BE2C (cell line): ENCODE results near the gene MAML2.
"Not testable (repeated sequence)": the region's sequence is repeated elsewhere in the genome, so short reads cannot be mapped to it uniquely, and the experiment has no call there.

Experiments
- DNase-seq: peaks from one replicate; pipeline ENCODE4 v3.0.0-alpha.2; 2020
- H3K27me3 ChIP-seq: fragments of 250-450 bp; sonication (Bioruptor Pico); 2 replicates; pipeline ENCODE4 v1.5.1; 2020; ENCODE audit warnings: mild to moderate bottlenecking
- H3K36me3 ChIP-seq: fragments of 250-450 bp; sonication (Bioruptor Pico); 2 replicates; pipeline ENCODE4 v1.5.1; 2020; ENCODE audit warnings: mild to moderate bottlenecking
- H3K4me1 ChIP-seq: fragments of 250-450 bp; sonication (Bioruptor Pico); 2 replicates; pipeline ENCODE4 v1.5.1; 2020
- H3K4me3 ChIP-seq: 2 replicates; pipeline ENCODE4 v1.5.1; 2011; ENCODE audit warnings: low read depth, low read length
- H3K9me3 ChIP-seq: fragments of 250-450 bp; sonication (Bioruptor Pico); 2 replicates; pipeline ENCODE4 v1.5.1; 2020
- TF ChIP-seq, protein P1 (sequence below): IDR thresholded peaks from 2 replicates; pipeline ENCODE4 v1.5.1; 2012; ENCODE audit warnings: mild to moderate bottlenecking, low read depth, low read length

Gene MAML2

DNA sequence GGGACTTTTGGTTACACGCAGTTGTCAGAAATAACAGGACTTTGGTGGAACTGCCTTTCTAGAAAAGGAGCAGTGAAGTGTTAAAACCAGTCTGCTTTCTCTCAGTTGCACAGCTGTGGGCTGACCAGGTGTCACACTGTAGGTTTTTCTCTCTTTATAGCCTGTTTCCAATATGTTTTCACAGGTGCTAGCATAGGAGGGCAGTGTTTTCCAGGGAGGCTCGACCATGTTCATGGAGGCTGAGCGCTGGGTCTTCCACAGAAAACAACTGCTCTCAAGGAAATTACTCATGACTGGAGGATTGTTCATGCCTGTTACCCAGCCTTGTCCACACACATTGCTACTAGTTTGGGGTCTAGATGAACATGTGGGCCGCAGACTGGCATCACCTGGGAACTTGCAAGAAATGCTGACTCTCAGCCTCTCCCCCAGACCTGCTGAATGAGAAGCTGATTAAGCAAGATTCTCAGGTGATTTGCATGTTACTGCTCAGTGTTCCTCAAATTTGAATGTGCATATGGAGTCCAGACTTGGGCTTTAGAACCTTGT lies 157.7 kb downstream of the MAML2 start:
- TF ChIP-seq, protein P1, sequence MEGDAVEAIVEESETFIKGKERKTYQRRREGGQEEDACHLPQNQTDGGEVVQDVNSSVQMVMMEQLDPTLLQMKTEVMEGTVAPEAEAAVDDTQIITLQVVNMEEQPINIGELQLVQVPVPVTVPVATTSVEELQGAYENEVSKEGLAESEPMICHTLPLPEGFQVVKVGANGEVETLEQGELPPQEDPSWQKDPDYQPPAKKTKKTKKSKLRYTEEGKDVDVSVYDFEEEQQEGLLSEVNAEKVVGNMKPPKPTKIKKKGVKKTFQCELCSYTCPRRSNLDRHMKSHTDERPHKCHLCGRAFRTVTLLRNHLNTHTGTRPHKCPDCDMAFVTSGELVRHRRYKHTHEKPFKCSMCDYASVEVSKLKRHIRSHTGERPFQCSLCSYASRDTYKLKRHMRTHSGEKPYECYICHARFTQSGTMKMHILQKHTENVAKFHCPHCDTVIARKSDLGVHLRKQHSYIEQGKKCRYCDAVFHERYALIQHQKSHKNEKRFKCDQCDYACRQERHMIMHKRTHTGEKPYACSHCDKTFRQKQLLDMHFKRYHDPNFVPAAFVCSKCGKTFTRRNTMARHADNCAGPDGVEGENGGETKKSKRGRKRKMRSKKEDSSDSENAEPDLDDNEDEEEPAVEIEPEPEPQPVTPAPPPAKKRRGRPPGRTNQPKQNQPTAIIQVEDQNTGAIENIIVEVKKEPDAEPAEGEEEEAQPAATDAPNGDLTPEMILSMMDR: no peak
- Histone ChIP-seq H3K9me3 (no peaks in the 10 kb centered on the region), H3K36me3 (no peaks in the 10 kb centered on the region), H3K4me3 (no peak overlapping the region), H3K4me1 (peaks cover 3% of the 10 kb centered on the region; the same call in 1 of the 2 replicates), H3K27me3 (no peaks in the 10 kb centered on the region)
- no peak for DNase-seq

DNA sequence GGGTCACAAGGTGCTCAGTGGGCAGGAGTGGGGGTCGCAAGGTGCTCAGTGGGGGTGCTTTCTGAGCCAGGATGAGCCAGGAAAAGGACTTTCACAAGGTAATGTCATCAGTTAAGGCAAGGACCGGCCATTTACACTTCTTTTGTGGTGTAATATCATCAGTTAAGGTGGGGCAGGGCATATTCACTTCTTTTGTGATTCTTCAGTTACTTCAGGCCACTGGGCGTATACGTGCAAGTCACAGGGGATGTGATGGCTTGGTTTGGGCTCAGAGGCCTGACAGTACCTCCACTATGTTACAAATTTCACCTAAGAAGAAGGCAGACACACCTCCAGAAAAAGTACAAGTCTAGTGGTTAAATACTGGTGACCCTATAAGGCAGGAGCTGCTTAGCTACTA lies 162.1 kb downstream of the MAML2 start:
- H3K36me3 ChIP-seq, H3K4me3 ChIP-seq, H3K9me3 ChIP-seq, DNase-seq, H3K27me3 ChIP-seq: not testable (repeated sequence)
- H3K4me1 ChIP-seq: peaks cover 22% of the 10 kb centered on the region

DNA sequence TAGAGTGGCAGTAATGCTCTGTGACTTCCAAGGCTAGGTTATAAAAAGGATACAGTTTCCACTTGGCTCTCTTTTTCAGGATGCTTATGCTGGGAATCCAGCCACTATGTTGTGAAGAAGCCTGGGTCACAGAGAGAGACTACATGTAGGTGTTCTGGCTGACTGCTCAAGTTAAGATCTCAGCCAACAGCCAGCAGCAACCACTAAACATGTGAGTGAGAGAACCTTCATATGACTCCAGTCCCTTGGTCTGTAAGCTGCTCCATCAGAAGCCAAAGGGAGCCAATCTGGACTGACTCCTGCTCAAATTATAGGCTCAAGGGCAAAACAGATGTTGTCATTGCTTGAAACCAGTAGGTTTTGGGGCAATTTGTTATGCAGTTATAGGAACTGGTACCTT lies 162.7 kb downstream of the MAML2 start:
- Histone ChIP-seq H3K9me3 (no peaks in the 10 kb centered on the region), H3K27me3 (no peaks in the 10 kb centered on the region), H3K4me3 (no peak overlapping the region), H3K36me3 (no peaks in the 10 kb centered on the region), H3K4me1 (peaks cover 22% of the 10 kb centered on the region)
- TF ChIP-seq, protein P1: no peak
- no peak for DNase-seq

DNA sequence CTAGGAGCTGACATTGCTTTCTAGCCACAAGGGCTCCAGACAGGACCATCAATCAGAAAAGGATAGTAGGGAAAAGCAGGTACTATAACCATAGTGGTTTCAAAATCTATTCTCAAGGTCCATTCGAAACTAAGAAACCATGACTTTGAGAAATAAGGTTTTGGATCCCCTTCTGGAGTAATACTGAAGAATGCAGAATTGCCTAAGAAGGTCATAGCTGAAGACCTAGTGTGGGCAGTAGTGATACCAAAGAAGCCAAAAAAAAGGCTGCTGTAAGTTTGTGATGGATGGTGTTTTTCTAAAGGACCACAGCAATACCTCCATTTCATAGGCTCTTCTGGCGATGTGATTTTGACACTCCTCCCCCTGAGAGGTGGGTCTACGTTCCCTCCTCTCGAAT lies 163.1 kb downstream of the MAML2 start:
- H3K9me3 ChIP-seq: no peaks in the 10 kb centered on the region
- no peak for DNase-seq
- peaks cover 22% of the 10 kb centered on the region for H3K4me1 ChIP-seq
- no peak overlapping the region for H3K4me3 ChIP-seq
- no peaks in the 10 kb centered on the region for H3K27me3 ChIP-seq
- TF ChIP-seq, protein P1: no peak
- H3K36me3 ChIP-seq: no peaks in the 10 kb centered on the region

DNA sequence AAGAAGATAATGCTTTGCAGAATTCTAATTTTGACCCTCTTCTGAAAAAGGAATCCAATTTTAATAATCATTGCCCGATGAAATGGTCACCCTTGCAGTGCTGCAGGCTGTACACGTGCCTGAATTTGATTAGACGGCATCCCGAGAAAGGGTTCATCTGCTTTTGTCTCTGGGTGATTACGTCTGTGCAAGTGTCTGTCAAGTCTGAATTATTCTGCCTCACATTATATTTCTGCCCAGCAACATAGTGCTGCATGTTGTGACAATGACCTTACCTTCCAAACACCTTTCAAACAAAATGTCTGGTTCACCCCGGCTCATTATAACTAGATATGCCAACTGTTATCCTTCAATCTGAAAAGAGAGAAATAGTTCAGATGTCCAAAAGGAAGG lies 164.1 kb downstream of the MAML2 start:
- H3K36me3 ChIP-seq: no peaks in the 10 kb centered on the region
- no peak overlapping the region for H3K4me3 ChIP-seq
- TF ChIP-seq, protein P1: no peak
- H3K27me3 ChIP-seq: no peaks in the 10 kb centered on the region
- no peak for DNase-seq
- H3K9me3 ChIP-seq: no peaks in the 10 kb centered on the region
- peaks cover 22% of the 10 kb centered on the region for H3K4me1 ChIP-seq

DNA sequence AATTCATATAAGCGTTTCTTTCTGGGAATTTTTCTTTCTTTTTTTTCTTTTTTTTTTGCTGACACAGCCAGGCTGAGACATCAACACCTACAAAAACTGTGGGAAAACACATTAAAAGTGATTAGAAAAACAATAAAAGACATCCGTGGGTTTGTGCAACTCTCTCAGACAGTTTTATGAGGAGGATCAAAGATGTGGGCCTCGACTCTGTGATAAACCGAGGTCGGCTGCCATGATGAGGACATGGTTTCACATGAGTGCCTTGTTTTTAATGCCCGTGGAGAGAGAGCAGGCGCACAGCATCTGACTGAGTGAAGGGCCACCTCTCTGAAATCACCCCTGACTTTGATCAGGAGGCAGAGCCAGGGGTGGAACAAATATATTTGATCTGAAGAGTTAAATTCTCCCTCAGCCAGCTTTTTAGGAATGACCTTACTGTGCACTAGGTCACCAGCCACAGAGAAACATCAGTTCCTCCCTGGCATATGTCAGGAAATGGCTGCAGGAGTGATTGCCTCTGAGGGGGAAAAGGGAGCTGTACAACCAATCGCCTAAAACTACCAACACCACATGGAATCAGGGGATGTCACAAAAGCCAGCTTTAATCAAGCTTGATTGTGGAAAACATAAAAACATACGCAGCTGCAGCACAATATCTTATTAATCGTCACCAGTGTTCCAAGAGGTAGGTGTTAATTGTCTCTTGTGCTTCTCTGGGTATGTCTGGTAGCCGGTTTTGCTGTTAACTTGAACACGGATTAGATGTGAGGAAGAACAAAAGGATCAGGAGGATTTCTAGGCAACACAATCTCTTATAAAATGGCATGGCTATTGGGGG lies 164.7 kb downstream of the MAML2 start:
- TF ChIP-seq, protein P1: no peak
- no peaks in the 10 kb centered on the region for H3K36me3 ChIP-seq
- no peaks in the 10 kb centered on the region for H3K27me3 ChIP-seq
- H3K4me1 ChIP-seq: peaks cover 22% of the 10 kb centered on the region
- no peak overlapping the region for H3K4me3 ChIP-seq
- DNase-seq: no peak
- H3K9me3 ChIP-seq: no peaks in the 10 kb centered on the region
